ENCODE results near the gene CRYBA4. TPM values are rescaled to one million over a fixed set of nuclear protein-coding genes. Genes with fewer than 3 reads are reported as not detected.

Gene CRYBA4
- total RNA-seq, 1 experiment from 2014 or later, result not detected

DNA sequence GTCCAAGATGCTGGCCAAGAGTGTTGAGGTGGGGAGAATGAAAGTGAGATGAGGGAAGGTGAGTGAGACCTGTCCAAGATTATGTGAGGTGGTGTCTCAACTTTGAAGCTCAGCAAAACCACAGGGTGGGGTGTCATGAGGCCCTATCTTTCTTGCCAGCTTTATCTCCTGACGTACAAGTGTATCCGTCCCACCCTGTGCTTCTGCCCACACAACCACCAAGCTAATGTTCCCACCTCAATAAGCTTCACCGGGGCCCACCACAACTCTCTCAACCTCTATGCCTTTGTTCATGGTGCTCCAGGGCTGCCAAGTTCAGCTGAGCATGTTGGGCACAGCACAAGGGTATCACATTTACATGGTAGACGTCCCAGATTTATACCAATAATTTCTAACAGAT, 24.7 kb upstream of the CRYBA4 start:
- intact Hi-C loops (cut with micrococcal nuclease; ENCODE audit: unreplicated experiment), result no loop called here
- TF ChIP-seq, protein P1, sequence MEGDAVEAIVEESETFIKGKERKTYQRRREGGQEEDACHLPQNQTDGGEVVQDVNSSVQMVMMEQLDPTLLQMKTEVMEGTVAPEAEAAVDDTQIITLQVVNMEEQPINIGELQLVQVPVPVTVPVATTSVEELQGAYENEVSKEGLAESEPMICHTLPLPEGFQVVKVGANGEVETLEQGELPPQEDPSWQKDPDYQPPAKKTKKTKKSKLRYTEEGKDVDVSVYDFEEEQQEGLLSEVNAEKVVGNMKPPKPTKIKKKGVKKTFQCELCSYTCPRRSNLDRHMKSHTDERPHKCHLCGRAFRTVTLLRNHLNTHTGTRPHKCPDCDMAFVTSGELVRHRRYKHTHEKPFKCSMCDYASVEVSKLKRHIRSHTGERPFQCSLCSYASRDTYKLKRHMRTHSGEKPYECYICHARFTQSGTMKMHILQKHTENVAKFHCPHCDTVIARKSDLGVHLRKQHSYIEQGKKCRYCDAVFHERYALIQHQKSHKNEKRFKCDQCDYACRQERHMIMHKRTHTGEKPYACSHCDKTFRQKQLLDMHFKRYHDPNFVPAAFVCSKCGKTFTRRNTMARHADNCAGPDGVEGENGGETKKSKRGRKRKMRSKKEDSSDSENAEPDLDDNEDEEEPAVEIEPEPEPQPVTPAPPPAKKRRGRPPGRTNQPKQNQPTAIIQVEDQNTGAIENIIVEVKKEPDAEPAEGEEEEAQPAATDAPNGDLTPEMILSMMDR (conservative IDR thresholded peaks at IDR 0.05), result no peak
- TF ChIP-seq EZH2 (IDR thresholded peaks at IDR 0.05; ENCODE audit: low read depth), result no peak
- no peak overlapping the region for H2AFZ ChIP-seq
- H3K27ac ChIP-seq, result no peak overlapping the region
- no peaks in the 10 kb centered on the region for H3K9me3 ChIP-seq (ENCODE audit: insufficient read depth, low read depth)
- DNase-seq, result no peak
- H3K9me2 ChIP-seq (ENCODE audit: insufficient read depth), result no peaks in the 10 kb centered on the region
- H3K4me3 ChIP-seq, result no peak overlapping the region
- no peaks in the 10 kb centered on the region for H4K20me1 ChIP-seq (ENCODE audit: insufficient read depth)
- no peaks in the 10 kb centered on the region for H3K36me3 ChIP-seq (ENCODE audit: low read depth)
- peaks cover 46% of the 10 kb centered on the region for H3K27me3 ChIP-seq (ENCODE audit: insufficient read depth, low read depth)
- H3K4me2 ChIP-seq, result no peak overlapping the region
- CTCF ChIA-PET, result interaction anchor here (0.6 kb wide), 1 partner anchor 12 kb away, joined by 4 read pairs; no protein-coding TSS in a partner anchor
- no TSS peak for BruUV-seq (replicated peaks)
- no peaks in the 10 kb centered on the region for H3F3A ChIP-seq (ENCODE audit: insufficient read depth, low read depth)
- POLR2A ChIA-PET (ENCODE audit: unreplicated experiment), result no interaction called here
- H3K79me2 ChIP-seq (ENCODE audit: low read depth), result no peaks in the 10 kb centered on the region
- H3K4me1 ChIP-seq (replicated peaks; ENCODE audit: insufficient read depth), result no peaks in the 10 kb centered on the region

DNA sequence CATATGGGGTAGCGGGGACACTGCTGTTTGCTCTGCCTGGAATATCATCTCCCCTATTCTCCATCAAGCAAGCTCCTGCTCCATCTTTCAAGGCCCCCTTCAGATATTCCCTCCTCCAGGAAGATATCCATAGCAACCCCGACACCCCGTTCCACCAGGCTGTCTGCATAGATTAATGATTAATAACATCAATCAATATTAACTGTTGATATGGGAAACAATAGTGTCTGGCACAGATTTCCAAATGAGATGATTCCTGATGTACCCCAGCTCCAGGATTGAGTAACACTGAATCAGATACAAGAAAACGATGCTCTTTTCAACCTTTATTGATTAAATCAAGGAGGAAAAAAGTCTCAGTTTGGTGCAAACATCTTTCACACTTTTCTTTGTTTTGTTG, 24.3 kb upstream of the CRYBA4 start:
- TF ChIP-seq EZH2 (IDR thresholded peaks at IDR 0.05; ENCODE audit: low read depth), result no peak
- TF ChIP-seq, protein P1 (conservative IDR thresholded peaks at IDR 0.05), result no peak
- H3K36me3 ChIP-seq (ENCODE audit: low read depth), result no peaks in the 10 kb centered on the region
- H3K9me3 ChIP-seq (ENCODE audit: insufficient read depth, low read depth), result no peaks in the 10 kb centered on the region
- DNase-seq, result no peak
- H3K79me2 ChIP-seq (ENCODE audit: low read depth), result no peaks in the 10 kb centered on the region
- intact Hi-C loops (cut with micrococcal nuclease; ENCODE audit: unreplicated experiment), result no loop called here
- no peak overlapping the region for H3K27ac ChIP-seq
- ChIA-PET CTCF (no interaction called here), POLR2A (ENCODE audit: unreplicated experiment) (no interaction called here)
- H3K9me2 ChIP-seq (ENCODE audit: insufficient read depth), result no peaks in the 10 kb centered on the region
- H3K4me3 ChIP-seq, result no peak overlapping the region
- peaks cover 46% of the 10 kb centered on the region for H3K27me3 ChIP-seq (ENCODE audit: insufficient read depth, low read depth)
- H3K4me1 ChIP-seq (replicated peaks; ENCODE audit: insufficient read depth), result no peaks in the 10 kb centered on the region
- no peak overlapping the region for H3K4me2 ChIP-seq
- H4K20me1 ChIP-seq (ENCODE audit: insufficient read depth), result no peaks in the 10 kb centered on the region
- no peaks in the 10 kb centered on the region for H3F3A ChIP-seq (ENCODE audit: insufficient read depth, low read depth)
- BruUV-seq (replicated peaks), result no TSS peak
- no peak overlapping the region for H2AFZ ChIP-seq

DNA sequence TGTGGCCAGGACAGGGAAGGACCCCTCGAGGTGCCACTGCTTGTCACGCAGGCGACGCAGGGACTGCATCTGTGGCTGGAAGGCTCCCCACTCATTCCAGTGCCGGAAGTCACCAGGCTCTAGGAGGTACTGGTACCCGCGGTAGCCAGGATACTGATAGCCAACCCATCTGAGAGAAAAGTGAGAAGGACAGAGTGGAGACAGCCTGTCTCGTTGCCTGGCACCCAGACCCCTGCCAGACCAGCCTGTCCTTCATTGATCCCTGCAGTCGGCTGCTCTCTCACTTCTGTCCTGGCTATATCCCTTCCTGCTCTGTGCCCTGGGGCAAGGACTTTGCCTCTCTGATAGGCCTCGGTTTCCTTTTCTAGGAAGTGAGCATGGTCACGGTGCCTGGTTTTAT, 22.3 kb upstream of the CRYBA4 start:
- CTCF ChIA-PET, result no interaction called here
- H3F3A ChIP-seq (ENCODE audit: insufficient read depth, low read depth), result no peaks in the 10 kb centered on the region
- peaks cover 42% of the 10 kb centered on the region for H3K27me3 ChIP-seq (ENCODE audit: insufficient read depth, low read depth)
- H3K4me1 ChIP-seq (replicated peaks; ENCODE audit: insufficient read depth), result no peaks in the 10 kb centered on the region
- DNase-seq, result no peak
- no peak for TF ChIP-seq EZH2 (IDR thresholded peaks at IDR 0.05; ENCODE audit: low read depth)
- TF ChIP-seq, protein P1 (conservative IDR thresholded peaks at IDR 0.05), result no peak
- H3K36me3 ChIP-seq (ENCODE audit: low read depth), result no peaks in the 10 kb centered on the region
- BruUV-seq (replicated peaks), result no TSS peak
- no peaks in the 10 kb centered on the region for H3K79me2 ChIP-seq (ENCODE audit: low read depth)
- H3K9me3 ChIP-seq (ENCODE audit: insufficient read depth, low read depth), result no peaks in the 10 kb centered on the region
- no peak overlapping the region for H3K4me2 ChIP-seq
- H3K9me2 ChIP-seq (ENCODE audit: insufficient read depth), result no peaks in the 10 kb centered on the region
- no peaks in the 10 kb centered on the region for H4K20me1 ChIP-seq (ENCODE audit: insufficient read depth)
- intact Hi-C loops (cut with micrococcal nuclease; ENCODE audit: unreplicated experiment), result no loop called here
- POLR2A ChIA-PET (ENCODE audit: unreplicated experiment), result no interaction called here
- no peak overlapping the region for H3K27ac ChIP-seq
- H3K4me3 ChIP-seq, result no peak overlapping the region
- H2AFZ ChIP-seq, result no peak overlapping the region

Data from PC-9 (cell line).